HFF-Myc (cell line): ENCODE results near the gene SFMBT2.
"Not testable (repeated sequence)": the region's sequence is repeated elsewhere in the genome, so short reads cannot be mapped to it uniquely, and the experiment has no call there.

ENCODE experiments used
- DNase-seq: peaks from one replicate; pipeline ENCODE4 v3.0.0-alpha.2; 2011; ENCODE audit warnings: low read depth; ENCODE audit errors: extremely low read depth
- H3K4me3 ChIP-seq: replicated peaks from 2 replicates; pipeline ENCODE4 v1.5.1; 2011; ENCODE audit warnings: low read depth, mild to moderate bottlenecking, control low read depth, low read length
- TF ChIP-seq, protein P1 (sequence below): IDR thresholded peaks from 2 replicates; pipeline ENCODE4 v1.5.1; 2012; ENCODE audit warnings: mild to moderate bottlenecking, low read depth, low read length, control low read depth; ENCODE audit errors: missing control alignments

Gene SFMBT2

DNA sequence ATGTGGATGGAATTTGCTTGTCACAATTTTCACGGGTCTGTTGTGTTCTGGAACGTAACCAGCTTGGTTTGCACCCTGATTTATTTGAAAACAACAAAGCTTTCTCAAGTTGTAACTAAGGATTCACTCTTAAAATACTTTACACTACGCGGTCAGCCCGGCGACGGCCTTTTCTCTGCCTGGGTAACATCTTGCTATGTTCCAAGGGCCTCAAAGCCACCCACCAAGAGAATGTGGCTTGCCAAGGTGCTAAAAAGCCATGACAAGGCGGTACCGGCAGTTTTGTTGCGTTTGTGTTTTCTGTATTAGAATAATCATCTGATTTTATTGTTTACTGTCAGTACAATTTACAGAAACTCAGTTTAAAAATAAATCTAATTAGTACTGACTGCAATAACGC lies 220.9 kb downstream of the SFMBT2 start:
- TF ChIP-seq, protein P1, sequence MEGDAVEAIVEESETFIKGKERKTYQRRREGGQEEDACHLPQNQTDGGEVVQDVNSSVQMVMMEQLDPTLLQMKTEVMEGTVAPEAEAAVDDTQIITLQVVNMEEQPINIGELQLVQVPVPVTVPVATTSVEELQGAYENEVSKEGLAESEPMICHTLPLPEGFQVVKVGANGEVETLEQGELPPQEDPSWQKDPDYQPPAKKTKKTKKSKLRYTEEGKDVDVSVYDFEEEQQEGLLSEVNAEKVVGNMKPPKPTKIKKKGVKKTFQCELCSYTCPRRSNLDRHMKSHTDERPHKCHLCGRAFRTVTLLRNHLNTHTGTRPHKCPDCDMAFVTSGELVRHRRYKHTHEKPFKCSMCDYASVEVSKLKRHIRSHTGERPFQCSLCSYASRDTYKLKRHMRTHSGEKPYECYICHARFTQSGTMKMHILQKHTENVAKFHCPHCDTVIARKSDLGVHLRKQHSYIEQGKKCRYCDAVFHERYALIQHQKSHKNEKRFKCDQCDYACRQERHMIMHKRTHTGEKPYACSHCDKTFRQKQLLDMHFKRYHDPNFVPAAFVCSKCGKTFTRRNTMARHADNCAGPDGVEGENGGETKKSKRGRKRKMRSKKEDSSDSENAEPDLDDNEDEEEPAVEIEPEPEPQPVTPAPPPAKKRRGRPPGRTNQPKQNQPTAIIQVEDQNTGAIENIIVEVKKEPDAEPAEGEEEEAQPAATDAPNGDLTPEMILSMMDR, result no peak
- DNase-seq, result no peak
- H3K4me3 ChIP-seq, result no peak overlapping the region

DNA sequence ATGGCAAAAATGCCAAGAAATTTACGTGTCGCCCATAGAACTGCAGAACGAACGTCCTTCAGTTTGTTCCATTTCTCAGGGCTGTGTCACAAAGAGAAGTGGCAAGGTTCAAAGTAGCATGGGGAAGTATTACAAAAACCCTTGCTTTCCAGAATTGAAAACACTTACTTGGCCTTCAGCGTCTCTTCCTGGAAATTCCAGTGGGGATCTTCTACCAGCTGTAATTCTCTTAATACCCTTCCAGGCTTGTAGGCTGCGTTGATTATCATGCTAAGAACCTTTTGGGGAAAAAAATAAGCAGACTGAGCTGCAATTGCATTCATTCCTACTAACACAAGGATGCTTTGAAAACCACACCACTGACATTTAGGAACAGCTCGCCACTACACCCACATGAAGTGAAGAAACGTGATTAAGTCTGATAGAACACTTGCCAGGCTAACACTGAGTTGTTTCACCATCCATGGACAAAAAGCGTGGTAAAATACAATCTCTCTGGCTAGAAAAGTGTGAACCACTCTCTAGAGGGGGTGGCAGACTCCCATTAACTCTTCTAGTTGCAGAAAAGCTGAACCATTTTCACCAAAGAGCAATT lies 222.3 kb downstream of the SFMBT2 start:
- no peak for DNase-seq
- TF ChIP-seq, protein P1, result no peak
- no peak overlapping the region for H3K4me3 ChIP-seq

DNA sequence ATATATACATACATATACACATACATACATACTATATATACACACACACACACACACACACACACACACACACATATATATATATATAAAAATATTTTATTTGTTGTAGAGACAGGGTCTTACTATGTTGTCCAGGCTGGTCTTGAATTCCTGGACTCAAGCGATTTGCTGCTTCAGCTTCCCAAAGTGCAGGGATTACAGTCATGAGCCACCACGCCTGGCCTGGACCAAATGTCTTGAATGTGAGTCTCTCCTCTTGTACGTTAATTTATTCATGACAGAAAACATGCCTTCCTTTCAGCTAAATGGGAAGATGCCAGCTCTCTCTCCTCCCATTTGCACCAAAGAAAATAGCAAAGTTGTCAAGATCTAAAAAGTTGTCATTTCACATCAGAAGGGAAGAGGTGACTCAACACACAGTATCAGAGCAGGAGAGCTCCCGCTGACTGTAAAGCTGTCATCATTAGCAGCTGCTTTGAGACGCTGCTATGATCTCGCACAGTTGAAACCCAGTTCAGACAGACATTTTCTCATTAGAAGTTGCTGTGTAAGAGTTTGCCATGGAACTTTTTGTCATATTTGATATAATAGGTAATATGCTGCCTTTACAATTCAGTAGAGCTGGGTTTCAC lies 224.3 kb downstream of the SFMBT2 start:
- TF ChIP-seq, protein P1, result no peak
- H3K4me3 ChIP-seq, result no peak overlapping the region
- no peak for DNase-seq

DNA sequence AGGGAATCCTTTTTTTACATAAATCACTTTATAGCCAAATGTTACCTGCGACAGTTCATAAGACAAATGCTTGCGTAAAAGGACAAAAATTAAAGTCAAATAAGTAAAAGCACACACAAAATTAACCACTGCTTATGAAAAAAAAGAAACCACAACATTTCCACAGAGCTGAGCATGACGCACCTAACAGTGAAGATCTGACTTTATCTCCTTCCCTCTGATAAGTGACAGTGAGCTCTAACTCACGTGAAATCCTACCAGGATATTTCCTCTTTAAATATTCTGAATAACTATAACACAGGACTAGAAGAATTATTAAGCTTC lies 225.5 kb downstream of the SFMBT2 start:
- no peak overlapping the region for H3K4me3 ChIP-seq
- TF ChIP-seq, protein P1, result no peak
- no peak for DNase-seq

DNA sequence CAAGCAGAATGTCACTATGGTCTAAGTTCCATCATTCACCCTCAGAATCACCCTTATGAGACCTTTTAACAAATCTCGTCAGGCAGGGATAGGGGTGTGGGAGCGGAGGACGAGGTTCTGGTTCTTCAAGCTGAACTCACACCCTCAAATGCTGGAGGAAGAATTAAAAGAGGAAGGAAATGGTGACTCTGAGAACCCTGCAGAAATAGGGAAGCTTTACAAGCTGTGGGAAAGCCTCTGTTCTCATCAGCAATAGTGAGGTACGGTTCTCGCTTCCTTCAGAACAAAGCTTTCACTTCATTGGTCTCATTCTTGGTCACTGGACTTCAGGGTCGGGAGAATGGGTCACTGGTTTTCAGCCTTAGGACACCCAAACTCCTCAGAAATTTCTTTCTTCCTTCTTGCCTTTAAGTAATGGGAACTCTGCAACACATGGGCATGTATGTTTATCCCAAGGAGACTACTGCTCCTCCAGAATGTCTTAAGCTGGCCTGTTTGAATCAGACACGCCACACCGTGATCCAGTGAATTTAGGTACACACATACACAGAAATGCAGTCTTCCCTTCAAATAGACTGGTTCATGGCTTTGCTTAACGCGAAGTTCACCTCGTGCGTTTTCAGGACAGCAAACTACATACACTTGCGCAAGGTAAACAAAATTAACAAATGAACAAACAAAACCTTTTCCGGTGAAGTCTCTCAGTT lies 226.0 kb downstream of the SFMBT2 start:
- no peak for DNase-seq
- H3K4me3 ChIP-seq, result no peak overlapping the region
- TF ChIP-seq, protein P1, result no peak

DNA sequence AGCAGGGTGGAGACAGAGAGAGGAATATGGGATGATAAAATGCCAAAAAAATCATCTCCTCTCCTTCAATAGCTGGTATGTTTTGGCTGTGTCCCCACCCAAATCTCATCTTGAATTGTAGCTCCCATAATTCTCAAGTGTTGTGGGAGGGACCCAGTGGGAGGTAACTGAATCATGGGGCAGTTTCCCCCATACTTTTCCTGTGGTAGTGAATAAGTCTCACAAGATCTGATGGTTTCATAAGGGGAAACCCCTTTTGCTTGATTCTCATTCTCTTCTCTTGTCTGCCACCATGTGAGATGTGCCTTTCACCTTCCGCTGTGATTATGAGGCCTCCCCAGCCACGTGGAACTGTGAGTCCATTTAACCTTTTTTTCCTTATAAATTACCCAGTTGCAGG lies 226.7 kb downstream of the SFMBT2 start:
- DNase-seq, H3K4me3 ChIP-seq: not testable (repeated sequence)

DNA sequence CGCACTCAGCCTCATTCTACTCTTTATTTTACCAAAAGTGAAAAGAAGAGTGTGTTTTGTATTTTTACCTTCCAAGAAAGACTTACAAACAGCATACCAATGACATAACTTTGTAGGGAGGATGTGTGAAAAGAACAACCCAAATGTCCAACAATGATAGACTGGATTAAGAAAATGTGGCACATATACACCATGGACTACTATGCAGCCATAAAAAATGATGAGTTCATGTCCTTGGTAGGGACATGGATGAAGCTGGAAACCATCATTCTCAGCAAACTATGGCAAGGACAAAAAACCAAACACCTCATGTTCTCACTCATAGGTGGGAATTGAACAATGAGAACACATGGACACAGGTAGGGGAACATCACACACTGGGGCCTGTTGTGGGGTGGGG lies 228.5 kb downstream of the SFMBT2 start:
- H3K4me3 ChIP-seq, DNase-seq: not testable (repeated sequence)

DNA sequence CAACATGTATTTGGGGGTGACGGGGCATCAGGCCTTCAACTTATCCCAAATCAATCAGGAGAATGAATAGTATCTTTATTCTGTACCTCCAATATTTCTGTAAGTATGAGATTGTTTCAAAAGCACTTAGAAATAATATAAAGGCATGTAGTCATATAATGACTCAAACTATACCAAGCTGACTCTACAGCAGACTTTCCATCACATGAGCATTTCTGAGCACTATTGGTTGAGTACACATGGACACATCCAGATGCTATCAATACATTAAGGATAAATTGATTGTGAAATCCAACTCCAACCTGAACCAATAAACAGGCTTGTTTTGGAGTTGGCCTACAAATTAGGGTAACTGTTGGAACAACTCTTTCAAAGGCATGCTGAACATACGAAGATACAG lies 229.4 kb downstream of the SFMBT2 start:
- no peak for DNase-seq
- TF ChIP-seq, protein P1, result no peak

More for the DNA sequence above, 229.4 kb downstream of the SFMBT2 start:
- H3K4me3 ChIP-seq, result no peak overlapping the region
